LHCN-M2 (cell line): ENCODE data around the gene ACVR2A. TPM values are rescaled to one million over a fixed set of nuclear protein-coding genes. Genes with fewer than 3 reads are reported as not detected.

Experiments
- DNase-seq: peaks from one replicate; pipeline ENCODE4 v3.0.0-alpha.2; 2012; ENCODE audit warnings: low read depth
- total RNA-seq: library from RNA; depleted of rRNA; stranded (reverse); fragments of >200 nt; gene quantifications from 2 replicates; pipeline ENCODE4 v1.2.3, GENCODE V29; 2014

Gene ACVR2A
- total RNA-seq, 1 experiment from 2014 or later, result 4.9 TPM

DNA sequence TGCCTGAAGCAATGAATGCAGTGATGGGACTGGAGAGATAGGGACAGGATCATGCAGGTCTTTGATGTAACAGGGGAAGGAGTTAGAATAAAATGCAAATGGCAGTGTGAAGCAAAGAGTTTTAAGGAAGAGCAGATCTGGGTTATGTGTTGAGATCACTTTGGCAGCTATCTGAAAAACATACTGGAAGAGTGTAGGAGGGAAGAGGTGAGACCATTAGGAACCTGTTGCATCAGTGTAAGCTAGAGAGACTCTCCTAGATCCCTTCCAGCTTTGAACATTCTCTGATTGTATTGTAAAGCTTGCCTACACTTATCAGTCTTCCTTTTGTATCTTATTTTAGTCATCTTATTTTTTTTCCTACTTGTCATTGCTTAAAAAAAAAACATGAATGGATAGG is 10.5 kb downstream of the ACVR2A start:
- no peak for DNase-seq

DNA sequence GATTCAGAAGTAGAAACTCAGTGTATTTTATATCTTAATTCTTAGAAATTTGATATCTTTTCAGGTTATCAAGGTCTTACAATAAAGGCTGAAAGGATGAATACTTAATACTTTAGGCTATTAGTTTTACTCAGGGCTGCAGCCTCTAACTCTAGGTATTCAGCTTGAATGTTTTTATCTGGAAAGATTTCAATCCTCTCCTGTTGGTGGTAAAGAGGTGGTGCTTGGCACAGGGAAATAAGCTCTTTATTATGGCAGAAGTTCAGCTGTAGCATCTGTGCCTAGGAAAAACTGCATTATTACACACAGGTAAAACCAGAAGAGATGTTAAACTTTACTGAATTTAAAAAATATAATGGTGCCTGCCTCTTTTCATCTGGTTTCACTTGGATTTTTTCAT is 11.1 kb downstream of the ACVR2A start:
- no peak for DNase-seq

DNA sequence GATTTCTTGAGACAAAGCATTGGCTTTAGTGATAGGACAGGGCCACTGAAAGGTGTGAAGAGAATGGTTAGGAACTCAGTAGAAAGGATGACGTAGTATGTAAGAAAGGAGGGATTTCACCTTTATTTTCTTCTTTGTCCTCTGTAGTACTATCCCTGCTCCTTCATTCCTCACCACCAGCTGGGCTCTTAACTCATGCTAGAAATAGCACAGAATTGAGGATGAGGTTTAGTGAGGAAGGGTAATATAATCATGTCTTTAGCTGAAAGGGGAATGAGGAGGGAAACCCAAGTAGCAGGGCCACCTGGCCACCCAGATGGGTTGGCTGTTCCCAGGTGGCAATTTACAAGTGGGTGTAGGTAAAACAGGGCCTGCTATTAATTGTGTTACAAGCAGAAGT is 15.2 kb downstream of the ACVR2A start:
- no peak for DNase-seq

DNA sequence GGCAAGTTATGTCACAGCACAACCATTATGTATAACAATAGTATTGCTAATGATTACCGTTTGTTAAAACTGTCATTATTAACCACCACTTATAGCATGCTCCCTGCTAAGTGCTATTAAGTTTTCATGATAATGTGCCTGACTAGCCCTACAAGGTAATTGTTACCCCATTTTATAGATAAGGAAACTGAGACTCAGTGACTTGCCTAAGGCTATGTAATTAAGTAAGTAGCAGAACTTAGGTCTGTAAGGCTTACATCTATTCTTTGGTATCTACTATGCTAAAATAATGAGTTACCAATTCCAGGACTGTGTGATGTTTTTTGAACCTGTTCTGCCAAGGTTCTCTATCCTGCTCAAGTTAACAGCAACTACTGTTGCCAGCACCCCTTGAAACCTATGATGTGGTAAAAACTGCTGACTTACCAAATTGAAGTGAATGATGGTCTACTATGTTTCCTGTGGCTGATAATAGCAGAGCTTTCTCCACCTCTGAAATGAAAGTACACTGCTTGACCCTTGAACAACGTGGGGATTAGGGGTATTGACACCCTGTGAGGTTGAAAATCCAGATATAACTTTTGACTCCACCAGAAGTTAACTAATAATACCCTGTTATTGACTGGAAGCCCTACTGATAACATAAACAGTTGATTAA is 18.2 kb downstream of the ACVR2A start:
- DNase-seq, result no peak

DNA sequence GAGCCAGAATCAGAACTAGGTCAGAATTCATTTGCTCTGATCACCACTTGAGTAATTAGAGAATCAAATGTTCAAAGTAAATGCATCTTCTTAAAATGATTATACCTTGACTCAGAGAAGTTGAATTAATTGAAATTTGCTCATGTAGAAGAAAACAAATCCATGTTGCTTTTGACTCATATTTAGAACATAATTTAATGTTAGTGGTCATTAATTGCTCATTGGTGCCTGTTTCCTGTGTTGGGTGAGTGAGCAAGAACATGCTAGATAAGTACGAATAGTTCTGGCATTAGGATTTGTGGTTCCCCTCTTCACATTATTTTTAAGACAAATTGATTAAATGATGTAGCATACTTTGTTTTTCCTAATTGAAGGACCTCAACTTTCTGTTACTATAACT is 19.0 kb downstream of the ACVR2A start:
- DNase-seq, result no peak

- no peak for DNase-seq
Observed at GRCh38 chr2:147865560-147865959, 20.7 kb downstream of the ACVR2A start.

DNA sequence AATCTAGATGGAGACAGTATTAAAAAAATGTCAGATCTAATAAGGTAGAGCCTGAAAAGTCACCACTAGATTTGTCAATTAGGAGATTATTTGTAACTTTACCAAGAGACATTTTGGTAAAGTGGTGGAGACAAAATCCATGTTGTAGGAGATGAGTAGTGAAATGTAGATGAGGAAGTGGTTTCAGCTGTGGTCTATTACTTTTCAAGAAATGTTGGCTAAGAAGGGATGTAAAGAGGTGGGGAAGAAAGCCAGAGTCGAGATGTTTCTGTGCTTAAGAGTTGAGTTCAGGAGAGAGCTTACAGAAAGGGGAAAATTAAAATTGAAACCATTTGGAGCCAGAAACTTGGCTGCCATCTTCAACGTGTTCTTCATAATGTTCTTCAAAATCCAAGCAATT is 22.2 kb downstream of the ACVR2A start:
- no peak for DNase-seq

- DNase-seq, result no peak
Observed at GRCh38 chr2:147869934-147870333, 25.1 kb downstream of the ACVR2A start.

- no peak for DNase-seq
Observed at GRCh38 chr2:147872967-147873366, 28.1 kb downstream of the ACVR2A start.

DNA sequence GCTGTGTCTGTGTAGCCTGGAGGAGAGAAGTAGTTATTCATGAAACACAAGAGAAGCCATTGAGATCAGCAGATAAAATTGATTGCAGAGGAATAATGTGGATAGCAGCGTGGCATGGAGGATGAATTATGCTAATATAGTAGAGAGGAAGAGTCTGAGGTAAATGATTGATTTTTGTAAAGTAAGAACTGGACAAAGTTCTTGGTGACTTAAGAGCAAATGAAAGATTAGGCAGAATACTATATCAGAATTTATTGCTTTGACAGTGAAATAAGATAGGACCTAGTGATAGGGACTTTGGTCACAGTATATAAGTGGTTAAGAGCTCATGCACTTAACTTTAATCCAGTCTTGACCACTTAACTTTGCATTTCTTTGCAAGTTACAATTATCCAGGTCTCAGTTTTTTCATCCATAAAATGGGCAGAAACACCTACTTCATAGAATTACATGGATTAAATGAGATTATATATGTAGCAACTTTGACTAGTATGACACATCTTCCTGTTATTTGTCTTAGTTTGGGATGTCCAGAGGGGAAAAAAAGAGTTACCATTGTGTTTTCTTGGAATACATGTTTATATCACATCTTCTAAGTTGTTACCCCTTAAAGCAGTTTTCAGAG is 29.1 kb downstream of the ACVR2A start:
- DNase-seq, result no peak

DNA sequence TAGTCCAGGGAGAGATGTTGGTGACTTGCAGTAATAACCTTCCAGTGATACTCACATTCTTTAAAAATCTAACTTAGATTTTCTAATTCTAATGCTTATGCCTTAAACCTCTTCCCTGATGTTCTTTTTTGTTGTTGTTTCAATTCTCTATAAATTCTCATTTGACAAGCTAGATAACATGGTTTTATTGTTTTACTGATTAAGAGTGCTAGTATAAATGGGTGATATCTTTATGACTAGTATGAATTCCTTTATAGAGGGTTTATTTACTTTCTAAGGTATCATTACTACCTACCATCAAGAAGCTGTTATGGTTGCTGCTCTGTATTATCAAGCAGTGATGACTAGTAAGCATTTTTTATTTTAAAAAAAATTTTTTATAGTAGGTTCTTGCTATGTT is 35.0 kb downstream of the ACVR2A start:
- no peak for DNase-seq

GRCh38 chr2:147882631-147883030 is 37.8 kb downstream of the ACVR2A start:
- no peak for DNase-seq

- DNase-seq, result no peak
Observed at GRCh38 chr2:147884830-147885229, 40.0 kb downstream of the ACVR2A start.

- no peak for DNase-seq
Observed at GRCh38 chr2:147886136-147886535, 41.3 kb downstream of the ACVR2A start.

- no peak for DNase-seq
Observed at GRCh38 chr2:147888680-147889079, 43.9 kb downstream of the ACVR2A start.

GRCh38 chr2:147904051-147904450 is 59.2 kb downstream of the ACVR2A start:
- DNase-seq, result no peak

- DNase-seq, result no peak
Observed at GRCh38 chr2:147909178-147909577, 64.3 kb downstream of the ACVR2A start.

DNA sequence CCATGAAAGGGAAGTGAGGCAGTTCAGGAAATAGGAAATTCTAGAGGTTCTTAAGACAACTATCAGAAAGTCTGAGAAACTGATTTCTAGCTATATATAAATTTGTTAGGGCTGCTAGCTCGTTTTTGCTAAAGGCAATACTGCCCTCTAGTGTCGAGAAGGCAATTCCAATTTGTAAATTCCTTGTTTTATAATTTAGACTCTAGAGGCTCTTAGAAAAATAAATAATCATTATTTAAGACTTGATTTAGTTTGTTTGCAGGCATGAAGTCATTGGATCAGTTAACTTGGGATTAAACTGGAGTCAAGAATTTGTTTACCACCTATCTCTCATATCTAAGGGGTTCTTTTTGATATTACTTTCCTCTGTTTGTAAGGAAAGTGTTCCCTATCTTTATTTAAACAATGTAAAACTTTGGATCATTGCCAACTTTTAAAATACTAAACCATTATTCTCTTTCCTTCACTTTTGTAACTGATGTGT is 66.2 kb downstream of the ACVR2A start:
- DNase-seq, result peak; percentile 64

- DNase-seq, result no peak
Observed at GRCh38 chr2:147913701-147914480, 69.1 kb downstream of the ACVR2A start.

- DNase-seq, result no peak
Observed at GRCh38 chr2:147916067-147916466, 71.2 kb downstream of the ACVR2A start.

- no peak for DNase-seq
Observed at GRCh38 chr2:147916723-147917122, 71.9 kb downstream of the ACVR2A start.

DNA sequence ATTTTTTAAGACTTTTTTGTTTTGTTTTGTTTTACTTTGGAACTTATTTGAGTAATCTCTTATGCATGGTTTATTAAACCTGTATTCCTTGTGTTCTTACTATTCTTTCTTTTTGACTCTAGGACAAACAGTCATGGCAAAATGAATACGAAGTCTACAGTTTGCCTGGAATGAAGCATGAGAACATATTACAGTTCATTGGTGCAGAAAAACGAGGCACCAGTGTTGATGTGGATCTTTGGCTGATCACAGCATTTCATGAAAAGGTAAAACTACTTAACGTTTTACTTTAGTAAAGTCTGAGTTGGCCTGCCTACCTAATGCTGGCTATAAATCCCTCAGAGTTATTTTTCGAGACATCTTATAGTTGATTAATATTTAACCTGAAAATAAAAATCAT is 72.3 kb downstream of the ACVR2A start:
- DNase-seq, result no peak

DNA sequence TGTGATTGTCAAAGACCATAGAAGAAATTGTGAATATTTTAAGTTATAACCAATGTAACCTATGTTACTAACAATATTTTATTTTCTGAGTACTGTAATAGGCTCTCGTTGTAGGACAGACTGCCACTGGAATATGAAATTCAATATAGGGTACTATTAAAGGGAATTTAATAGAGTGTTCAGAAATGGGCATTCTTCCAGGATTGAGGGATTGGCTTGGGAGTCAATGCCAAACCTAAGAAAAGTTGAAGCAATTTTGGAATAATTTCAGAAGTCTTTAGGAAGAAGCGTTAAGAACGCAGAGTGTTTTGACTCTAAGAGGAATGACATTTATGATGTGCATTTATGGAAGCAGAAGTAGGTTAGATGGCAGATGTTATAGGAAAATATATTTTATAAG is 79.0 kb downstream of the ACVR2A start:
- no peak for DNase-seq
